Measurements from ENCODE around the gene TMEM37.
"Not testable (repeated sequence)": the region's sequence is repeated elsewhere in the genome, so short reads cannot be mapped to it uniquely, and the experiment has no call there.

The TMEM37 gene, protein sequence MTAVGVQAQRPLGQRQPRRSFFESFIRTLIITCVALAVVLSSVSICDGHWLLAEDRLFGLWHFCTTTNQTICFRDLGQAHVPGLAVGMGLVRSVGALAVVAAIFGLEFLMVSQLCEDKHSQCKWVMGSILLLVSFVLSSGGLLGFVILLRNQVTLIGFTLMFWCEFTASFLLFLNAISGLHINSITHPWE

DNA sequence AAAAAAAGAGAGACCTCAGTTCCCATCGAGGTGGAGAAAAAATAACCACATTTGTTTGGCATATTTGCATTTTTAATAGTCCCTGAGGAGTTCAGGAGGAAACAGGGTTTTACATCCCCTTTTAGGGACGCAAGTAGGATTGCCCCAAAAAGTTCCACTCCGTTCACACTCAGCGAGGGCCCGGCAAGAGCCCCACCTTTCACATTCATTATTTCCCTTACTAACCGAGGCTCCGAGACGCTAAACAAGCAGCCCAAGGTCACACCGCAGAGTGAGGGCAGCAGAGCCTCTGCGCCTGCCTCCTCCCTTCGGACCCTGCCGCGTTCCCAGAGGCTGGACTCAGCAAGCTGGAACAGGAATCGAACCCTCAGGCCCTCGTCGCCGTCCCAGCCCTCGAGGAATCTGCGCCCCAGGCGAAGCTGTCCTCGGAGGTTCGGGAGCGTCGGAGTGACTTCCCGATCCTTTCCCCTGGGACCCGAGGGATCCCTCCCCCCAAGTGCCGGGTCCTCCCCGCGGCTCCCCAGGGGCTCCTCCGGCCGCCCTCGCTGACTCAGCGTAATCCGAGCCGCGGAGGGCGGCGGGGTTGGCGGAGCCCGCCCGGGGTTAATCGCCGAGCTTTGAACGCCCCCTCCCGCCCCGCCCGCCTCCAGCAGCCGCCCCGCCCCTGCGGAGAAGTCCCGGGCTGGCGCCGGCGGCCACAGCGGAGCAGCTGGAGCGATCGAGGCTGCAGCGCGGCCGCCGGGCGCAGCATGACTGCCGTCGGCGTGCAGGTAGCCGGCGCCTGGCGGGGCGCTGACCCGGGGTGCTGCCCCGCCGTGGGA is at the start of gene TMEM37:
TMEM37 (plus strand) TSS at position 700 of the 821 bp plus-strand sequence; CDS start at position 750, 50 bp downstream.
- peak; percentile 82 for DNase-seq

DNA sequence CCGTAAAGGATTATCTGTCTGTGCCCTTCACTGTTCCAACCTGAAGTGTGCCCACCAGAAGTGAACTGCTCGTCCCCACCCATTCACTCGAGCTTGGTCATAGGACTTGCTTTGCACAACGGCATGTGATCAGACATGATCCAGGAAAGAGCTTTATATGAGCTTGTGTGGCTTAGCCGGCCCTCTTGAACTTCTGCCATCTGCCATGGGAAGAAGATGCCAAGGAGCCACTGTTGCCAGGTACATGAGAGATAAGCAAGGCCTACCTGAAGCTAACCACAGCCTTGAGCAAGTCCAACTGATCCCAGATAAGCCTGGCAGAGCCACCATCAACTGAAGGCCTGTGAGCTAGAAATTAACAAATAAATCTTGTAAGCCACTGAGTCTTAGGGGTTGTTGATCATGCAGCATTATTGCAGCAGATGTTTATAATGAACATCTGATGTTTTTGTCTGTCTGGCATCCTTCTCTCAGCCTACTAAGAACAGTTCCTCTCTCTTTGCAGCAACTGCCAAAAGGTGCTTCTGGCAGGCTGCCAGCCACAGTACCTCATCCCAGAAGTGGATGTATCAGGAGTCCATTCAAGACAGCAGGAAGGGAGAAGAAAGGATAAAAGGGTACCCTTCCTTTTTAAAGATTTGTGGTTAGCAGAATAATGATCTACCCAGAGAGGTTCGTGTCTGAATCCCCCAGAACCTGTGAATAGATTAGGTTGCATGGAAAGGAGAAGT is 48.1 kb upstream of the TMEM37 start:
- DNase-seq = no peak

DNA sequence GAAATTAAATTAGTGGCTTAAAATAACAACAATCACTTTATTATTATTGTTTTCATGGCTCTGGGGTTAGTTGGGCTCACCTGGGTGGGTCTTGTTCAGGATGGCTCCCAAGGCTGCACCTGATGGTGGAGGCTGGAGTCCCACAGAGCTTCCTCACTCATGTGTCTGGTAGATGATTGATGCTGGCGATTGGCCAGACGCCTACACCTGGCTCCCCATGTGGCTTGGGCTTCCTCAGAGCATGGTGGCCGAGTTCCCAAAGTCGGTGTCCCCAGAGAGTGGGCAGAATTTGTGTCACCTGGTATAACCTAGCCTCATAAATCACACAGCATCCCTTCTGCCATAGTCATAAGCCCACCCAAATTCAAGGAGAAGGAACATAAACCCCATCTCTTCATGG is 46.7 kb upstream of the TMEM37 start:
- DNase-seq = no peak

DNA sequence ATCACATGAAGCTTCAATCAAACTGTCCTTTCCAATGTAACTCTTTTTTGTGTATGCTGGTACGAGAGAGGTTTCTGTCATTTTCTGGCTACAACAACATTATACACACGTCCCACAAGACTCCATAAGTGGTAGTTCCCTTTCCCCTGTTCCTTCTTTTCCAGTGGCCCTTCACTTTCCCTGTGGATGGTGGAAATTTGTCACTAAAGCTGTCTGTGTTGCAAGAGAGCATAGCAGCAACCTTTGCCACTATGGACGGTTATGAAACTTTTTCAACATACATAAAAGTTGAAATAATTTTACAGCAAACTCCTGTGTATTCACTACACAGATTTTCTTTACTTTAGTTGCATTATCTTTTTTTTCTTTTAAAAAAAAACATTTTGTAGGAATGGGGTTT is 46.2 kb upstream of the TMEM37 start:
- DNase-seq = no peak

DNA sequence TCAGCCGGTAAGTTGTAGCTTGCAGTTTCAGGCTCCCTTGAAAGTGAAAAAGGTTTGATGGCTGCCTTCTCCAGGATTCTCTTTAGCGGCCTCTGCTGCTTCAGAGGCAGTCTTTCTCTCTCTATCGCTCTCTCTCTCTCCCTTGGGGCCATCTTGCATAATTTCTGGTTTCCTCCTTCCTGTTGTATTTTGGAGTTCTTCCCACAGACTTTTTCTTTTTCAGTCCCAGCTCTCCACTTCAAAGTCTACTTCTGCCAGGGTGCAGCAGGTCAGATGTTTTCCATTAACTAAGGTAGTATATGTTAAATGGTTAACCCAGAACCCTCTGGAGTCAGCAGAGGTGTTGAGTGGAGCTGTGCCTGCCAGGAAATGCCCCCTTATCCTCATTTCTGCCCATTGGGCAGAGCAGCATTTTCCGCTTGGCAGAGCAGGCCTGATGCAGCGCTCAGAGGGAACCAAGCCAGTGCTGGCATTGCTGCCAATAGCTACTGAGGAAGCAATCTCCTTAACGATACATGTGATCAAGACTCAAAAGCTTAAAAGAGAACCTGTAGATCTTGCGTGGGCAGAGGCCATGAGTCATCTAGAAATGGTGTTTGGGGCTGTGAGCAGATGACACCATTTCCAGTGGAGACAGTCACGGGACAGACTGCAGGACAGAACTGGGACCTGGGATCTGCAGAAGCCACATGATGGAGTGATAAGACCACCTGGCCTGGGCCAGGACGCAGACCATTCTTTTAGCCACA is 44.1 kb upstream of the TMEM37 start:
- peak; percentile 67 for DNase-seq

DNA sequence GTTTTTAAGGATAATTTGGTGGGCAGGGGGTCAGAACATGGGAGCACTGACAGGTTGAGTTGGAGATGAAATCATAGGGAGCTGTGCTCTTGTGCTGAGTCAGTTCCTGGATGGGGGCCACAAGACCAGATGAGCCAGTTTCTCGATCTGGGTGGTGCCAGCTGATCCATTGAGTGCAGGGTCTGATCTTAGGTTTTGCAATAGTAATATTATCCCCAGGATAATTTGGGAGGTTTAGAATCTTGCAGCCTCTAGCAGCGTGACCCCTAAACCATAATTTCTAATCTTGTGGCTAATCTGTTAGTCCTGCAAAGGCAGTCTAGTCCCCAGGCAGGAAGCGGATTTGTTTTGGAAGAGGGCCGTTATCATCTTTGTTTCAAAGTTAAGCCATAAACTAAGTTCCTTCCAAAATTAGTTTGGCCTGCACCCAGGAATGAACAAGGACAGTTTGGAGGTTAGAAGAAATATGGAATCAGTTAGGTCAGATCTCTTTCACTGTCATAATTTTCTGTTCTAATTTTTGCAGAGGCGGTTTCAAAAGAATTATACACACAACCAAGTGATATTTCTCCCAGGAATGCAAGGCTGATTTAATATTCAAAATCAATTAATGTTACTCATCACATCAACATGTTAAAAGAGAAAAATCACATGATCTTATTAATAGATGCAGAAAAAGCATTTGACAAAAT is 41.9 kb upstream of the TMEM37 start:
- DNase-seq = no peak

DNA sequence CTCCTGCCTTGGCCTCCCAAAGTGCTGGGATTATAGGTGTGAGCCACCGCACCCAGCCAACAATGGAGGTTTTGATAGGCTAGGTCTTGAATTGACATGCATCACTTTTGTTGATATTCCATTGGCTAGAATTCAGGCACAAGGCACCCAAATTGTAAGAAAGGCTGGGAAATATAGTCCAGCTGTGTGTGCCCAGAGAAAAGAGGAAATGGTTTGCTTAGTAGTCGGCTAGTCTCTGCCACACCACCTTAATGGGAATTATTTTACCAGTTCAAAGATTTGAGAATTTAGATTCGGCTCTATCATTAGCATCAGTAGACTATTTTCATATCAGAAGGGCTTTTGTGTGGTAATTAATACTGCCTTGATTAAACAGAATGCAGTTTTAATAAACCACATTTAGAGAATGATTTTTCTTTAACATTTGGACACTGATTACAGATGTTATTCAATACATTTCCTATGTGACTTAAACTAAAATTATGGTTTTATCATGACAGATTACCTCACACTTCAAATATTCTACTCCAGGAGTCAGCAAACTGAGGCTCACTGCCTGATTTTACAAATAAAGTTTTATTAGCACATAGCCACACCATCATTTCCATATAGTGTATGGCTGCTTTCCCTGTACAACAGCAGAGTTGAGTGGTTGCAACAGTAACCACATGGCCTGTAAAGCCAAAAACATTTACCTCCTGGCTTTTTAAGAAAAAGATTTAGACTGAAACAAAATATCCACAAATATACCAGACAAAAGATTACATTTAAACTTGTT is 37.5 kb upstream of the TMEM37 start:
- DNase-seq = no peak

DNA sequence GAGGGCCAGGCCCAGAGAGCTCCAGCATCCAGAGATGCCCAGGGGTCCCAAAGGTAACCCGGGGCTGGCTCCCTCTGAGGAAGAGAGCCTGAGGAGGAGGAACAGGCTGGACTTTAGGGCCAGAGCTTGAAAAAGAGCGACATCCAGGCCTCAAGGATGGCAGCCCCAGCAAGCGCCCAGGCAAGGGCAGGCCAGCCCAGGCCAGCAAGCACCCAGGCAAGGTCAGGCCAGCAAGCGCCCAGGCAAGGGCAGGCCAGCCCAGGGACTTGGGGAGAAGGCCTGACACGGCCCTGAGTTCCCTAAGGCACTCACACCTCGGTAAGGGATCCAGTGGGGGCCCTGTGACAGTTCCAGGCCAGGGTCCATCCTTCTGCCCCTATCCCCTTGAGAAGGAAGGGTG is 34.5 kb upstream of the TMEM37 start:
- no peak for DNase-seq

DNA sequence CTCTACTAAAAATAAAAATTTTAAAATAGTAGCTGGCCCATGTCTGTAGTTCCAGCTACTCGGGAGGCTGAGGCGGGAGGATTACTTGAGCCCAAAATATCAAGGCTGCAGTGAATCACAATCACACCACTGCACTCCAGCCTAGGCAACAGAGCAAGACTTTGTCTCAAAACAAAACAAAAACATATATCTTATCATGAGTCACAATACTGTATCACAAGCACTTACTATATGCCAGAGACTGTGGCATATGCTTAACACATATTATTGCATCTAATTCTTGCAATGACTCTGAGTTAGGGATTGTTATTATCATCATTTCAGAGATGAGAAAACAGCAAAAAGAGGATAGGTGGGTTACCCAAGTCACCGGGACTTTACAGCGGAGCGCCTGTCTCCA is 29.5 kb upstream of the TMEM37 start:
- no peak for DNase-seq

DNA sequence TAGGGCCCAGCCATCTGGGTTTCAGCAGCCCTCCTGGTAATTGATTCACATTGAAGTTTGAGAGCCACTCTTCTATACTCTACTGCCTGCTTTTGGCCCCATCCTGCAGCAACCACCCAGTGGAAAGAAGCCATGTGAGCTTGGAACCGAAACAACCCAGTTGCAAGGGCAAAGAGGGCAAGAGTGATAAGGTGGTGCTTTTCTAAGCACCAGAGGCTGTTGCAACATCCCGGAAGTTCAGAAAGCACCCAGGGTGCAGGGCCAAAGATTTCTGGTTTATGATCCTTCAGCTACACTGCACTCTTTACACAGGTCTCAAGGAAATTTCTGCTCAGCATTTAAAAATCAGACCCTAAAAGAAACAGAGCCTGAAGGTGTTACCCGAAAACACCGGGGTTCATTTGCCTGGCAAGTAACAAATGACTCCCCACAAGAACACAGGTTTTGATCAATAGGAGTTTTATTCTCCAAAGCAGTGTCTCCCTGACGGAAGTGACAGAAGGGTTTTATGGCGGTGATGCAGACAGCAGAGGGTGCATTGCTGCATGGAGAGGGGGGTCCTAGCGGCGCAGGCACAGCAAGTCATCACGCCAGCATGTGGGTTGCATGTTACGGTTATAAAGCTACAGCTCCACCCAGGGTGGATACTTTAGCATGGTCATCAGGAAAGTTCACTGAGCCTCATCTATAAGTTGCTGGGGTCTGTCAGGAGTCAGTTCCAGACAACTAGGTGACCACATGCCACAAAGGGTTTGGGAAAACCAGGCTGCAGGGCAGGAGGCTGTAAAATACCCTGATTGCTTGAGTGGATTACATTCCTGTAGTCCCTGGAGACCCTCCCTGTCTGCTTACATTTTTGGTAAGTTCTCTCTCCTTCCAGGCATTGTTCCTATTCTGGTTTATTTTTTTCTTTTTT is 28.8 kb upstream of the TMEM37 start:
- no peak for DNase-seq

DNA sequence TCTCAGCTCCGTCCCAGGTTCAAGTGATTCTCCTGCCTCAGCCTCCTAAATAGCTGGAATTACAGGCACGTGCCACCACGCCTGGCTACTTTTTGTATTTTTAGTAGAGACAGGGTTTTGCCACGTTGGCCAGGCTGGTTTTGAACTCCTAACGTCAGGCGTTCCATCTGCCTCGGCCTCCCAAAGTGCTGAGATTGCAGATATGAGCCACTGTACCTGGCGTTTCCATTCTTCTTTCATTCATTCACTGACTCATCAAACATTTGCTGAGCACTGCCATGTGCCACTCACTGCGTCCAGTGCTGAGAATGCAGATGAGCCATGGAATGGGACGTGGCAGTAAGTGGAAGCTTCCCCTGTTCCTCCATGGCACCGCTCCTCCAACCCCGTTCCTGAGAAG is 28.0 kb upstream of the TMEM37 start:
- not testable (repeated sequence) for DNase-seq

DNA sequence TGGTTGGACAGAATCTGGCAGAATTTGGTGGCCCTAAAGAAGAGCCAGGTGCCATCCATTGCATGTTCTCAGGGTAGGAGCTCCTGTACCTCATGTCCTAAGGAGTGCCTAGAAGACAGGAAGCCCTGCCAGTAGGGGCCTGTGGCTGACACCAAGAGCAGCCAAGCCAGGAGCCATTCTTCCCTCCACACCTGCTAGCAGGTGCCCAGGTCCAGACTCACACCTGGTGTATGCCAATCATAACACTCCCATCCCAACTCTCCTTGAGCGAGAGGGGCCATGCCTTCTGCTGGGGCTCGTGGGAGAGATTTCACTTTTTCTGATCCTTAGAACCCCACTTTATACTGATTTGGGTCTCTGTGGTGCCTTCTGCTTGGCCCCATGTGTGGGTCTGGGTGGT is 26.5 kb upstream of the TMEM37 start:
- DNase-seq = no peak

DNA sequence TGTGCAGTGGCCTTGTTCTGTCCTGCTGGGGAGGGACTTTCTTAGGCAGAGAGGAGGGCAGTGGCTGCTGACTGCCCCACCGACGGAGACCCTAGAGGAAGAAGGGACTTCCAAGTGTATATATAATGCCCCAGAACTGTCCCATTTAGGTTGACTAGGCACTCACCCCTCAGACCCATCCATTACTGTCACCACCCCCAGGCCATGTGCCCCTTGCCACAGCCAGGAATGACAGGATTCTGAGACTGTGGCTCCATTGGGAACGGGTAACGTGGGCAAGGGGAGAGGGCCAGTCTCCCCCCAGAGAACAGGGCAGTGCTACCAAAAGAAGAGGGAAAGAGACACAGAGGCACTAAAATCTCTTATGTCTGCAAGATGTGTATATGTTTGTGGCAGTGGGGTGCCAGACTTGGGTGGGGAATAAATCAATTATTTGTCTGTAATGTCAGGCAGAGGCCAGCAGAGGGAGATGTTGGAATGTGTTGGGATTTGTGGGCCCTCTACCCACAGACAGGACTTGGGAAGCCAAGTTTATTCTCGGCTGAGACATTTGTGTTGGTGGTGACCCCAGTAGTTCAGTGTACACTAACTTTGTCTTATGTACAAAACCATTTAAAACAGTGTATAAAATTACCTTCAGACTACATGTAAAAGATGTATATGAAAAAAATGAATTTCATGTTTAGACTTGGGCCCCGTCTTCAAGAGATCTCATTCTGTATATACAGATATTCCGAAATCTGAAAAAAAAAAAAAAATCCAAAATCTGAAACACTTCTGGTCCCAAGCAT is 24.0 kb upstream of the TMEM37 start:
- no peak for DNase-seq

DNA sequence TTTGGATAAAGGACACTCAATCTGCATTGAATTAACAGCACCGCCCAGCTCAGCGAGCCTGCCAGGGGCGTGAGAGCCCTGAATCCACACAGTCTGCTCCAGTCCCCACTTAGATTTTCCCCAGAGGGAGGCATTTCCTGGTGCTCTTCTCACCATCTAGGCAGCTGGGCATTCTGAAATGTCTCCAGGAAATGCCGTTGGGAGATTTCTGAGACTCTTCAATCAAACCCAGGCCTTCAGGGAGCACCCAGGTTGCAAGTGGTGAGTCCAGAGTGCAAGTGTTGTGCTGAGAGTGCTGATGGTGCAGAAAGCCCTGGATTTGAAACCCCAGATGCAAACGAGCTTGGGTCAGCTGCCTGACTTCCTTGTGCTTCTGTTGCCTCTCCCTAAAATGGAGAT is 23.4 kb upstream of the TMEM37 start:
- DNase-seq = no peak

DNA sequence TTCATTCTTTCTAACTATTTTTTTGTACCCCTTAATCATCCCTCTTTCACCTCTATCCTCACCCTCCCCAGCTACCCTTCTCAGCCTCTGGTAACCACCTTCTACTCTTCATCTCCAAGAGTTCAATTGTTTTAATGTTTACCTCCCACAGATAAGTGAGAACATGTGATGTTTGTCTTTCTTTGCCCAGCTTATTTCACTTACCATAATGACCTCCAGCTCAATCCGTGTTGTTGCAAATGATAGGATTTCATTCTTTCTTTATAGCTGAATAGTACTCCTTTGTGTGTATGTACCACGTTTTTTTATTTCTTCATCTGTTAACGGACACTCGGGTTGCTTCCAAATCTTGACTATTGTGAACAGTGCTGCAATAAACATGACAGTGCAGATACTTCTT is 22.1 kb upstream of the TMEM37 start:
- no peak for DNase-seq

DNA sequence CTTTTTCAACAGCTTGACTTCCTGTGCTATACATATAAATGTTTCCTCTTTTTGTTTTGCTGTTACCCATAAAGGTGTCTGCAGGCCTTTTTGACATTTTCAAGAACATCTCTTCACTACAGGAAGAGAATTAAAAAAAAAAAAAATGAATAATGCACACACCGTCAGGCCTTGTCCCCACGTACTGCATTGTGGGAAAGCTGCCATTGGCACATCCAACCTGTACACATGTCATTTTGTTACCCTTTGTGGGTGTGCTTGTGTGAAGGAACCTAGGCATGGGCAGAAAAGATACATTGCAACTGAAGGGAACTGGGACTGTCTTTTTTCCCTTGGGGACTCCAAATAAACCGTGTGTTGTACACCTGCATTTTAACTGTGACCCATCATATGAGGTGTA is 16.8 kb upstream of the TMEM37 start:
- DNase-seq = no peak

DNA sequence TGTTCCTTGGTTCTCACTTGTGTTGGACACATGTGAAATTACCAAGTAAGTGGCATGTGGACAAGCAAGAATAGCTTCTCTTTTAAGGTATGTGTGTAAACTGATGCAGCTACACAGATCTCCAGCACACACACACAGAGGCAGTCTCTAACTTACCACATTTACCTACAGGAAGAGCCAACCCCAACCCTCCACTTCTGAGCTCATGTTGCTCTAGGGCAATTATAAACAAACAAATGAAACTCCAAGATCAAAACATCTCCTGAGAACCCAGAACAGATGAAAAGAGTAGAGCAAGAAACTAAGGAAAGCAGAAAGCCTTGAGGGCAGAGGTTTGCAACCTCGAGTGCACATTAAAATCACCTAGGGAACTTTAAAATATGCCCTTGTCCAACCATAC is 16.0 kb upstream of the TMEM37 start:
- DNase-seq = no peak

DNA sequence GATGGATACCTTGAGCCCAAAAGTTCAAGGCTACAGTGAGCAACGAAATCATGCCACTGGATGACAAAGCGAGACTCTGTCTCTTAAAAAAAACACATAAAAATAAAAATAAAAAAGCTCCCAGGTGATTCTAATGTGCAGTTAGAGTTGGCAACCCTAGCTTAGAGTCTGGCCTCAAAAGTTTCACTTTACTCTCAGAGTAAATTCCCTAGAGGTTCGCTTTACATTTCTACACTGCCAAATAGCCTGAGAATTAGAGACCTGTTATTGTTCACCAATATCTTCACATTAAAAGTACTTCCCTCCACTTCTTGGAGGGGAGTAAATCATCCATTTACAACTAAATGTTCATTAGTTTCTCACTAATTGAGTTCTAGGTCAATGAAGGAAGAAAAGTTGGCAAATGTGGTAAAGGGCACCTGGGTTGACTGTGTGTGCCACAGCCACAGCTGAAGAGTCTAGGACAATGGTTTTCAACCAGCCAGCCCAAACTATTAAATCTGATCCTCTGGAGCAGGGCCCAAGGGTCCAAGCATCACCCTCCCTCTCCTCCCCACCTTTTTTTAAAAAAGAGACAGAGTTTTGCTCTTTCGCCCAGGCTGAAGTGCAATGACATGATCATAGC is 15.2 kb upstream of the TMEM37 start:
- no peak for DNase-seq

DNA sequence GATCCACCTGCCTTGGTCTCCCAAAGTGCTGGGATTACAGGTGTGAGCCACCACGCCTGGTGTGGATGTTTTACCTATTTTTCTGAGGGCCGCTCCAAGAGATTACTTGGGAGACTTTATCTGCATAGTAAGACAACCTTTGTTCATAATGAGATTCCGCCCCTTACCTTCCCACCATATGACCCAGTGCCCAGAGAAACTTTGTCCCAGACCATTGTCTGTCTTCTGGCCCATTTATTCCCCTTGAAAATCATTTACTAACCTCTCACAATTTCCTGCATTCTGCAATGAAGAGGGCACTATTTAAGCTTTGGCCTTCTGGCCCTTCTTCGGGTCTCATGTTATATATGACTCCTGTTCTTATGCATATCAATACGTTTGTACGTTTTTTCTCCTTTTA is 13.7 kb upstream of the TMEM37 start:
- DNase-seq = no peak

Data from left hindlimb (tissue), 1 donor.